LoVo (cell line): ENCODE results near the gene STAT4.

ENCODE experiments used
- DNase-seq: peaks from one replicate; pipeline ENCODE4 v3.0.0-alpha.2; 2016; ENCODE audit warnings: low spot score

Gene STAT4

GRCh38 chr2:190994148-190994547 lies 156.6 kb downstream of the STAT4 start:
- DNase-seq = no peak

- no peak for DNase-seq
Observed at GRCh38 chr2:190993292-190993643, 157.5 kb downstream of the STAT4 start.

- no peak for DNase-seq
Observed at GRCh38 chr2:190990132-190990531, 160.7 kb downstream of the STAT4 start.

GRCh38 chr2:190988910-190989309 lies 161.9 kb downstream of the STAT4 start:
- DNase-seq = no peak

GRCh38 chr2:190987938-190988337 lies 162.9 kb downstream of the STAT4 start:
- DNase-seq = no peak

- no peak for DNase-seq
Observed at GRCh38 chr2:190987116-190987515, 163.7 kb downstream of the STAT4 start.

GRCh38 chr2:190986221-190986953 lies 164.4 kb downstream of the STAT4 start:
- DNase-seq = no peak

- DNase-seq = no peak
Observed at GRCh38 chr2:190984595-190984994, 166.2 kb downstream of the STAT4 start.

- DNase-seq = no peak
Observed at GRCh38 chr2:190982262-190983034, 168.3 kb downstream of the STAT4 start.

- no peak for DNase-seq
Observed at GRCh38 chr2:190981733-190982132, 169.1 kb downstream of the STAT4 start.

GRCh38 chr2:190981333-190981732 lies 169.5 kb downstream of the STAT4 start:
- DNase-seq = no peak

GRCh38 chr2:190980630-190981209 lies 170.1 kb downstream of the STAT4 start:
- DNase-seq = no peak

GRCh38 chr2:190979906-190980629 lies 170.7 kb downstream of the STAT4 start:
- no peak for DNase-seq
